Retinal pigment epithelial cell (primary cell): ENCODE results near the gene BUD13.

ENCODE experiments used
- DNase-seq: peaks from one replicate; pipeline ENCODE4 v3.0.0-alpha.2; 2010; ENCODE audit warnings: low read depth
- H3K4me3 ChIP-seq: 2 replicates; pipeline ENCODE4 v1.5.1; 2011; ENCODE audit warnings: mild to moderate bottlenecking, low read length, control low read depth, moderate library complexity
- CTCF ChIP-seq: conservative IDR thresholded peaks from 2 replicates; pipeline ENCODE4 v1.5.1; 2011; ENCODE audit warnings: low read depth, low read length, control low read depth, inconsistent platforms

BUD13 gene

DNA sequence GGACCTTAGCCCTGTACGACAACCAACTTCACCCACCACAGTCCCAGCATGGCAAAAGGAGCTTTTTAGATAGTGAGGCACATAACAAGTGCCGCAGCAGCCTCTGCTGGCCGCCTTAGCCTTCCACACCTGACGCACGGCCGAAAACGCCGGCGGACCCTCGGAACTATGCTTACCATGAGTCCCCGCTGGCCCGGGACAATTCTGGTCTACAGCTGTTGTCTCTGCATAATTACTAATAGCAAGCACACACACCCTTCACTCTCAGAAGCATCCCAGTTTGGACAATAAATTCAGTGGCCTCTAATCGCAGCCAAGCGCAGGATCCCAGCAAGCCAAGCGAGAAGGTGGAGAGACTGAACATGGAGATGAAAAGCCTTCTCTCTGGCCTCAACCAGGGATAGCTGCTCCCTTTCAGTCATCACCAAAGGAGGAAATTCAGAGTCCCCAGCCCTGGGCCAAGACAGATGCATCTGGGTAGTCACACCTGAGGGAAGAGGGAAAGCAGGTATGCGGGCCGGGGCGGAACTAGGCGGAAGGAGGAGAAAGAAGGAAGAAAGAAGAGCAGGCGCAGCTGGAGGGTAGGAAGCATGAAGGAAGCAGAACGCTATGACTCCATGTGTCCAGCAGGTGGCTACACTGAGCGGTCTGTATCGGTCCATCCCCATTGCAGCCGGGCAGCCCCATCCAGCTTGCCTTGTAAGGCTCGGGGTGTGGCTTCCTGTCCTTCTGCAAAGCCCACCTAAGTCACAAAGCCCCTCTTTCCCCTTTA, 40.3 kb downstream of the BUD13 start:
- peak overlapping the region; percentile 20 for H3K4me3 ChIP-seq
- no peak for DNase-seq
- TF ChIP-seq CTCF, result peak; percentile 90

- TF ChIP-seq CTCF, result no peak
- H3K4me3 ChIP-seq, result no peak overlapping the region
- no peak for DNase-seq
Measured at GRCh38 chr11:116731821-116732220, 41.0 kb downstream of the BUD13 start.

GRCh38 chr11:116731097-116731761, 41.6 kb downstream of the BUD13 start:
- no peak for TF ChIP-seq CTCF
- DNase-seq, result no peak
- H3K4me3 ChIP-seq, result no peak overlapping the region

DNA sequence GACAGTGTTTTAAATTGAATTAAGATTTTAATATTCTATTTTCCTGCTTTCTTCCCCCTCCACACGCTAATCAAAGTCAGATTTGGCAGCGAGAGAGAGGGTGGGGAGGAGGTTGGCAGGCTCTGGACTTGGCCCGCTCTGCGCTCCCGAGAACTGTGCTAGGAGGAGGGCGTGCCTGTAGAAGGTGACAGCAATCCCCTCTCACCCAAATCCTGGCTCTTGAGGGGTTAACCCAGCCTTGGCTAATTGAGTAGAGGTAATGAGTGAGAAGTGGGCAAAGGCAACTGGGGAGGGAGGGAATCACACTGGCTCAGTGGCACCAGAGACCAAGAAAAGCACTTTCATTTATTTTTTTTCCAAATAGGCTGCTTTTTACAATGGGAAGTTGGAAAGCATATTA, 42.2 kb downstream of the BUD13 start:
- no peak for TF ChIP-seq CTCF
- no peak overlapping the region for H3K4me3 ChIP-seq
- no peak for DNase-seq

GRCh38 chr11:116730241-116730561, 42.6 kb downstream of the BUD13 start:
- no peak for TF ChIP-seq CTCF
- H3K4me3 ChIP-seq, result no peak overlapping the region
- DNase-seq, result no peak

DNA sequence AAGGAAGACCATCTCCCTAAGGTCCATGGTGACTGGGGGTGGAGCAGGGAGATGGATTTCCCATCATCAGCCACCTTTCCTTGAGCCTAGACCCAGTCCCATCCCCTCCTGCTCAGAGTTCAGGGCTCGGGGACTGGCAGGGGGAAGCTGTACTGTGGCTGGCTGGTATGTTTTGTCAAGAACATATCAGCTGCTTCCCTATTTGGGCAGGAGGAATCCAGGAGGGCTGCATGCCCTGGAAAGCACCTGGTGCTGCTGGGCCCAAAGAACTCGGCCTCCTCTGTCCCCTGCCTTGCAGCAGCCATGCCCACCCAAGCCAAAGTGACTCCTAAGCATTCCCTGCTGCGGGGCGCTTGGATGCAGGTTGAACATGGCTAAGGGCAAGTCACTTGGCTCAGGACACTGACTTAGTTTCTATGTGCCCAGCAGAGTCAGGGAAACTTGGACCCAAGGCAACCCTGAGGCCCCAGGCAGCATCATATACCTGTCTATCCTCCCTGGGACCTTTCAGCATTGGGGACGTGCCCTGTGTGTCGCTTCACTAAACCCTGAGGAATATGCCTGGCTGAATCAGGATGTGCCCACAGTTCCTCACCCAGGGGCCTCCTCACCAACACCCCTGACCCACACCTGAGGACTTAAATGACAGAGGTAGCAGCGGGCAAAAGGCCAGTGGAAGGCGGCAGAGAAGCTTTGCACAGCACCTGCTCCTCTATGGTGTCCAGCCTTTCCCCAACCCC, 43.1 kb downstream of the BUD13 start:
- TF ChIP-seq CTCF, result no peak
- DNase-seq, result no peak

More for the DNA sequence above, 43.1 kb downstream of the BUD13 start:
- H3K4me3 ChIP-seq, result no peak overlapping the region
